ENCODE measurements around the gene PLEKHH3.

- no peak for TF ChIP-seq CTCF (conservative IDR thresholded peaks at IDR 0.05; ENCODE audit: low read length)
- no peak for TF ChIP-seq EZH2phosphoT487 (IDR thresholded peaks at IDR 0.05; ENCODE audit: borderline replicate concordance)
These were observed 9.0 kb upstream of the PLEKHH3 start for GRCh38 chr17:42685831-42686230.

All from Loucy (cell line).